Measurements from ENCODE around the gene LIN37. TPM values are rescaled to one million over a fixed set of nuclear protein-coding genes. Genes with fewer than 3 reads are reported as not detected.

LIN37 gene
- total RNA-seq, 1 experiment from 2014 or later: 5.9 TPM

- no peak overlapping the region for H3K27ac Mint-ChIP-seq
- H3K27me3 Mint-ChIP-seq (ENCODE audit: low read depth): no peaks in the 10 kb centered on the region
- no peak for TF ChIP-seq CTCF (conservative IDR thresholded peaks at IDR 0.05)
- Histone ChIP-seq H3K23ac (ENCODE audit: insufficient read length, low read depth, low read length) (no peak overlapping the region), H3K18ac (ENCODE audit: insufficient read length, low read depth, low read length) (no peak overlapping the region), H3K9me3 (ENCODE audit: control insufficient read depth, low read depth, low read length) (no peaks in the 10 kb centered on the region), H2BK15ac (ENCODE audit: low read depth, low read length) (no peak overlapping the region), H2BK20ac (ENCODE audit: low read depth, low read length, poor library complexity, severe bottlenecking) (no peak overlapping the region), H2AK5ac (ENCODE audit: insufficient read length, low read length) (no peak overlapping the region), H3K27ac (ENCODE audit: insufficient read length, low read depth, low read length) (no peak overlapping the region), H3K4ac (ENCODE audit: low read depth, low read length) (no peak overlapping the region), H4K5ac (ENCODE audit: insufficient read length, low read depth, low read length) (no peak overlapping the region), H3K4me2 (ENCODE audit: insufficient read depth, insufficient read length, low read length) (no peak overlapping the region), H3K14ac (ENCODE audit: insufficient read depth, low read length) (no peak overlapping the region), H3K56ac (ENCODE audit: insufficient read length, low read depth, low read length) (no peak overlapping the region), H3K4me1 (ENCODE audit: insufficient read depth, low read length) (no peaks in the 10 kb centered on the region), H4K20me1 (ENCODE audit: control insufficient read depth, insufficient read depth, insufficient read length) (no peaks in the 10 kb centered on the region), H3K27me3 (ENCODE audit: insufficient read depth, low read length) (no peaks in the 10 kb centered on the region), H3K23me2 (ENCODE audit: insufficient read length, low read depth, low read length, poor library complexity, severe bottlenecking) (no peaks in the 10 kb centered on the region), H4K8ac (replicated peaks; ENCODE audit: insufficient read length, low read depth, low read length) (no peak overlapping the region), H4K91ac (ENCODE audit: insufficient read length, low read depth, low read length) (no peak overlapping the region), H2BK5ac (ENCODE audit: insufficient read length, low read length) (no peak overlapping the region), H2AFZ (ENCODE audit: low read length) (no peak overlapping the region), H3K79me2 (ENCODE audit: insufficient read depth, low read length) (no peaks in the 10 kb centered on the region), H3K79me1 (ENCODE audit: insufficient read depth, low read depth, low read length, poor library complexity, severe bottlenecking) (no peaks in the 10 kb centered on the region), H2BK12ac (ENCODE audit: insufficient read length, low read depth, low read length) (no peak overlapping the region), H2BK120ac (ENCODE audit: low read depth, low read length, poor library complexity, severe bottlenecking) (no peak overlapping the region), H3K9ac (ENCODE audit: extremely low read depth, insufficient read length, low read length) (no peak overlapping the region), H3T11ph (ENCODE audit: low read length) (no peak overlapping the region)
- H3K36me3 Mint-ChIP-seq (ENCODE audit: insufficient read depth in 1 of 3, low read depth in 3 of 3): peaks cover 56 to 81% (median 77%) of the 10 kb centered on the region in 3 experiments
- H3K9me3 Mint-ChIP-seq: no peaks in the 10 kb centered on the region
- no CpG with 5 or more reads among the region's 25 CpGs for whole genome bisulfite sequencing (ENCODE audit: extremely low coverage, insufficient read length, low lambda C conversion rate)
- DNase-seq: no peak
- no peaks in the 10 kb centered on the region for H3K4me1 Mint-ChIP-seq
- no peak overlapping the region for H3K4me3 Mint-ChIP-seq
Measured at GRCh38 chr19:35732540-35733179, 15.7 kb upstream of the LIN37 start.

Data from H9 (cell line).